TTC549 (cell line): ENCODE data around the gene PCID2.
"Not testable (repeated sequence)": the region's sequence is repeated elsewhere in the genome, so short reads cannot be mapped to it uniquely, and the experiment has no call there.

ENCODE experiments used
- FAIRE-seq: peaks from 2 replicates; lab custom pipeline; 2012; peaks lifted over from hg19 to GRCh38; lab: Jason Lieb, UNC

PCID2 gene

DNA sequence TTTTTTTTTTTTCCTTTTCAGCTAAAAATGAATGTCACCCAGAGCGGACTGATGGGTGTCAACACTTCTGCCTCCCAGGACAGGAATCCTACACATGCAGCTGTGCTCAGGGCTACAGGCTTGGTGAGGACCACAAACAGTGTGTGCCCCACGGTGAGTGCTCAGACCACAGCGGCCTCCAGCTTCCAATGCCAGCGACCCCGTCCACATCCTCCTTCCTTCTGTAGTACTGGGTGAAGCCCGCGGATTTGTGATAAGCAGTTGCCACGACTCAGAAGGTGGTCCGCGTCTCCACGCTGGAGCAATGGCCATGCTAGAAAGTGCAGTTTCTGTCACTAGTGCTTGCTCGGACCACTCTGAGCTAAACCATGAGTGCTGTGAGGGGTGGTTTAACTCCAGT, 44.0 kb downstream of the PCID2 start:
- no peak for FAIRE-seq

DNA sequence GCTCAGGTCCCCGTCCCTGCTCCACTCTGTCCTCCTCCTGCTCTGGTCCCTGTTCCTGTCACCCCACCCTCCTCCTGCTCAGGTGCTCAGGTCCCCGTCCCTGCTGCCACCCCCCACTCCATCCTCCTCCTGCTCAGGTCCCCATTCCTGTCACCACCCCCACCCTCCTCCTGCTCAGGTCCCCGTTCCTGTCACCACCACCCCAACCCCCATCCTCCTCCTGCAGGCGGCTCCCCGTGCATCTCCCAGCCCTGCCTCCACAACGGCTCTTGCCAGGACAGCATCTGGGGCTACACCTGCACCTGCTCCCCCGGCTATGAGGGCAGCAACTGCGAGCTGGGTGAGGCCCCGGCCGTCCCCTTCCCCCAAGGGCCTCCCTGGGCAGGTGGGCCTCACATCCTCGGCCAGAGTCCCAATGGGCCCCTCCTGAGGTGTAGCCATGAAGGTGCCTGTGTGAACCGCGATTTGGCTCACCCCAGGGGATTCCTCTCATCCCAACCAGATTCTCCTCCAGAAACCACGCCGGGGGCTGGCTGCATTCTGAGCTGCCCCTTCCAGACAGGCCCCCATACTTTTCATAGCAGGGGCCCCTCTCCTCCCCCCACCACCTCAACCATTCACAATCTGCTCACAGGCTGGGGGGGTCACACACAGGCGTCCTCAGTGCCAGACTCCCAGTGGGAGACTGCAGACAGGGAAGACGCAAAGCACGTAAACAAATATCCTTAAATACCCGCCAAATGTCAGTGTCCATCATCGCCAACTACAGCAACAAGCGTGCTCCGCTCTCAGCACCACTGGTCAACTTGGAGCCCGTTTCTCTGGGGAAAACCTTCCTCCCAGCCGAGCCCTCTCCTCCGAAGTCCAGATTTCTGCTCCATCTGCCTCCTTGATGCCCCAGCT, 45.4 kb downstream of the PCID2 start:
- FAIRE-seq: no peak

DNA sequence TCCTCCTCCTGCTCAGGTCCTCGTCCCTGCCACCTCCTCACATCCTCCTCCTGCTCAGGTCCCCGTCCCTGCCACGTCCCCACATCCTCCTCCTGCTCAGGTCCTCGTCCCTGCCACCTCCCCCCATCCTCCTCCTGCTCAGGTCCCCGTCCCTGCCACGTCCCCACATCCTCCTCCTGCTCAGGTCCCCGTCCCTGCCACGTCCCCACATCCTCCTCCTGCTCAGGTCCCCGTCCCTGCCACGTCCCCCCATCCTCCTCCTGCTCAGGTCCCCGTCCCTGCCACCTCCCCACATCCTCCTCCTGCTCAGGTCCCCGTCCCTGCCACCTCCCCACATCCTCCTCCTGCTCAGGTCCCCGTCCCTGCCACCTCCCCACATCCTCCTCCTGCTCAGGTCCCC, 46.5 kb downstream of the PCID2 start:
- FAIRE-seq: not testable (repeated sequence)

DNA sequence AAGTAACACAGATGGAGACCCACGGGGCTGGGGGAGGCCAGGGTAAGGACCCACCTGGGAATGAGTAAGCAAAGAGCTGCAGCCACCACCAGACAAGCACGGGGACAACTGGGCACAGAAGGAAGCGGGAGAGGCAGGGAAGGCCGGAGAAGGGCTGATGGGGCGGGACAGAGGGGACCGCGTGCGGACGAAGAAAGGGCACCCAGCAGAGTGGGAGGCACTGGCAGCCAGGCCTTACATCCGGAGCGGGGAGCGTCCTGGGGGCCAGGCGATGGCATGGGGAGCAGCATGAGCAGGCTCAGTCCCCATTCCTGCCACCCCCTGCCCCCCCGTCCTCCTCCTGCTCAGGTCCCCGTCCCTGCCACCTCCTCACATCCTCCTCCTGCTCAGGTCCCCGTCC, 47.0 kb downstream of the PCID2 start:
- FAIRE-seq: no peak

DNA sequence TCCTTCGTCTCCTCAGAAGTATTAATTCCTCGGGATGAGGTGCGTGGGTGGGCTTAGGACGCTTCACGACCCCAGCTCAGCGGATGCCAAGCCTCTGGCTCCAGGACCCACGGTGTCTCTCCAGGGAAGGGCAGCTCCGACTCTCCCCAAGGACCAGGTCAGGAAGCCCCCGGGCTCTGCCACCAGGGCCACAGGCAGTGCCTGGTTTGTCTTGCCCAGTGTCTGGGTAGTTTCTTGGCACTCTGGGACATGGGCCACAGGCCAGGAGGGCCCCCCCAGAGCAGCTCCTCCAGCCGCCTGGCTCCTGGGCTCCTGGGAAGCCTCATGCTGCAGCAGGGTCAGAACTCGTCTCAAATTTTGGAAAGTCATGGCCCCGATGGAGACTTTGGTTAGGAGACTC, 47.5 kb downstream of the PCID2 start:
- FAIRE-seq: no peak

DNA sequence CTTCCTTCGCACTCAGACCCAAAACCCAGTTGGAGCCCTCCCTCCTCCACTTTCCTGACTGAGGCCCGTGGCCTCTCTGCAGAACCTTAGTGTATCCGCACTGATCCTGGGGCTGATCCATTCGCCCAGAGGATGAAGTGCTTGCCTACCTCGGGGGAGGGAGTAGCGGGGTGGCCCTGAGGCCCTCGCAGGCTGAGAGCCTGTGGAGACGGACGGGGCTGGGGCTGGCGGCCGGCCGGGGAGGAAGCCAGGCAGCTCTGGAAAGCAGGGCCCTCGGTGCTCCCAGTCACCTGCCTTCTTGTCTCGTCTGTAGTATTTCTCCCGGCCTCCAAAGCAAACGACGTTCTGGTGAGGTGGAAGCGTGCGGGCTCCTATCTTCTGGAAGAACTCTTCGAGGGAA, 48.8 kb downstream of the PCID2 start:
- no peak for FAIRE-seq

DNA sequence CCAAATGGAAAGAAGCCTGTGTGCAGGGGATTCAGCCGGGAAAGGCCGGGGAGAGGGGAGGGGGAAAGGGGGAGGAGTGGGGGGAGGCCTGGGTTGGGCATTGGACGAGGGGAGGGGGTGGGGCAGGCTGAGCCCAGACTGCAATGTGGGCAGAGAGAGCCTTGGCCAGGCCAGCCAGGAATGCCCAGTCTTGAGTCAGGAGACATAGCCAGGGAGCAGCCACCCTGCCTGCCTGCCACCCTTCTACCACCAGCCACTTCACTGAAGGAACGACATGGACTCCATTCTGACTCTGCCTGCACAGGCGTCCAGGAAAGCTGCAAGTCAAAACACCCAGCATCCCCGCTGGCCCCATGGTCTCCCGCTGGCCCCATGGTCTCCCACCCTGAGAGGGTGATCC, 49.5 kb downstream of the PCID2 start:
- no peak for FAIRE-seq

DNA sequence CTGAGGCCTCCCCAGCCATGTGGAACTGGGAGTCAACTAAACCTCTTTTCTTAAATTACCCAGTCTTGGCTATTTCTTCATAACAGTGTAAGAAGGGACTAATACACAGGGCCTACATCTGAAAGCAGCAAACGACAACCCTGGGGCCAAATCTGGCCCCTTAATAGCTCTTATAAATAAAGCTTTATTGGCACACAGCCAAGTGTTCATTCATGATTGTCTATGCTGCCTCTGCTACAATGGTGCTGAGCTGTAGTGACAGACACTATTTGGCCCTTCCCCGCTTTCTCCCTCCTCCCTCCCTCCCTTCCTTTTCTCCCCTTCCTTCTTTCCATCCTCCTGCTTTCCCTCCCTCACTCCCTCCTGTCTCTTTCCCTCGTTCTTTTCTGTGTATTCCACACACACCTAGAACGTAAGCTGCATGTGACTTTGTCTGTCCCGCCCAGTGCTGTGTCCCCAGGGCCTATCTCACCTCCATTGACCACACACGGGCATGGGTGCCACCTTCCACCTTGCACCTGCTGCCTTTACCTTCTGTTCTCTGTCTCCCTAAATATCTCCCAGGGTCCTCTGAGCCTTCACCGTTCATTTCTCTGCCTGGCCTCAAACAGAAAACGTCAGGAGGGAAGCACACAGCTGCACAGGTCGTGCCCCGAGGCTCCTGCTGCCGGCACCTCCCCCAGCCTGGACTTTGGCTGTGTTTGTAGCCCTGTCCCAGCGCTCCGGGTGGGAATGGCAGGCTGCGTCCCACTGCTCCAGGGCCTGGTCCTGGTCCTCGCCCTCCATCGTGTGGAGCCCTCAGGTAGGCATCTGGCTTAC, 50.3 kb downstream of the PCID2 start, which contains the start of gene PROZ:
PROZ (plus strand) TSS at position 720 of the 819 bp plus-strand sequence; CDS start at position 733, 13 bp downstream.
- no peak for FAIRE-seq

DNA sequence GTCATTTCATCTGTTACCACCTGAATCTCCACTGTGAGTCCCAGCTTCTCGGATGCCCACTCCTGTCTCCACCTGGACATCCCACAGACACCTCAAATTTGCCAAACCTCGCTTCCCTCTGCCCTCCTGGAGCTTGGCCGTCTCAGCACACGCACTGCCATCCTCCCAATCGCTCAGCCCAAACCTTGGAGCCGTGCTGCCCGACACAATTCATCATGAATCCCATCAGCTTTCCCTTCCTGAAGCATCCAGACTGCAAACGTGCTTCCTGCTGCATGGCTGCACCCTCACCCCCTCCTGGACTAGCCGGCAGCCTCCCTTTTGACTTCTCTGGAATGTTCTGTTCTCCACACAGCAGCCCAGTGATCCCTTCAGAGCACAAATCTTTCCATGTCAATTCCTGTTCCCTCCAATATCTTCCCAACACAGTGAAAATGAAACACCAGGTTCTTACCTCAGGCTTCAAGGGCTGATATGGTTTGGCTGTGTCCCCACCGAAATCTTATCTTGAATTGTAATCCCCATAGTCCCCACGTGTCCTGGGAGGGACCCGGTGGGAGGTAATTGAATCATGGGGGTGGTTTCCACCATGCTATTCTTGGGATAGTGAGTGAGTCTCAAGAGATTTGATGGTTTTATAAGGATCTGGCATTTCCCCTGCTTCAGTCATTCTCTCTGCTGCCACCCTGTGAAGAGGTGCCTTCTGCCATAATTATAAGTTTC, 51.1 kb downstream of the PCID2 start:
- FAIRE-seq: no peak

DNA sequence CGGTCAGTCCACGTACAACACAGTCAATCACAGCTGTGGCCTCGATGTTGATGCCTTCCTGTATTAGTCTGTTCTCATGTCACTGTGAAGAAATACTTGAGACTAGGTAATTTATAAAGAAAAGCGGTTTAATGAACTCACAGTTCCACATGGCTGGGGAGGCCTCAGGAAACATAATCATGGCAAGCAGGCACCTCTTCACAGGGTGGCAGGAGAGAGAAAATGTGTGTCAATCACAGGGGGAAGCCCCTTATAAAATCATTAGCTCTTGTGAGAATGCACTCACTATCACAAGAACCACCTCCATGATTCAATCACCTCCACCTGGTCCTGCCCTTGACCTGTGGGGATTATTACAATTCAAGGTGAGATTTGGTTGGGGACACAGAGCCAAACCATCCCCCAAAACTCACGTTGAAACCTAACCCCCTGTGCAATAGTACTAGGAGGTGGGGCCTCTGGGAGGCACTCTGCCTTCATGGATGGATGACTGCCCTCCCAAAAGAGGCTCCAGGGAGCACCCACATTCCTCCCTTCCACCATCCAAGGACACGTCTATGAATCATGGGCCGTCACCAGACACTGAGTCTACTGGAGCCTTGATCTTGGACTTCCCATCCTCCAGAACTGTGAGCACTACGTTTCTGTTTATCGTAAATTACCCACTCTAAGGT, 52.4 kb downstream of the PCID2 start:
- no peak for FAIRE-seq

DNA sequence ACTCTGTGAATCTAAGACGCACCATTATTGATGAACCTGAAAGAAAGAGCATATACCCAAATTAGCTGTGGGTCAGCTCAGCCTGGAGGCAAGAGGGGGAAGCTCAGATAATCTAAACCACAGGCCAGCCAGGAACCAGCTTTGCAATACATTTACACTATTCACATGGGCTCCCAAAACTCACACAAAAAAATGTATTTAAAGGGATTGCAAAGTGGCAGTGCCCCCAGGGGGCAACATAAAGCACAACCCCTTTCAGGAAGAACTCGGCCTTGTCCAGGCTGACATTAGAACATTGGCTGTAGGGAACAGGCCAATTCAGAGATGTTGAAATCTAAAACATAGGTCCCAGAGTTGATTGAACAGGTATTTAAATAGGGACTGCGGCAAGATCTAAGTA, 53.3 kb downstream of the PCID2 start:
- no peak for FAIRE-seq

DNA sequence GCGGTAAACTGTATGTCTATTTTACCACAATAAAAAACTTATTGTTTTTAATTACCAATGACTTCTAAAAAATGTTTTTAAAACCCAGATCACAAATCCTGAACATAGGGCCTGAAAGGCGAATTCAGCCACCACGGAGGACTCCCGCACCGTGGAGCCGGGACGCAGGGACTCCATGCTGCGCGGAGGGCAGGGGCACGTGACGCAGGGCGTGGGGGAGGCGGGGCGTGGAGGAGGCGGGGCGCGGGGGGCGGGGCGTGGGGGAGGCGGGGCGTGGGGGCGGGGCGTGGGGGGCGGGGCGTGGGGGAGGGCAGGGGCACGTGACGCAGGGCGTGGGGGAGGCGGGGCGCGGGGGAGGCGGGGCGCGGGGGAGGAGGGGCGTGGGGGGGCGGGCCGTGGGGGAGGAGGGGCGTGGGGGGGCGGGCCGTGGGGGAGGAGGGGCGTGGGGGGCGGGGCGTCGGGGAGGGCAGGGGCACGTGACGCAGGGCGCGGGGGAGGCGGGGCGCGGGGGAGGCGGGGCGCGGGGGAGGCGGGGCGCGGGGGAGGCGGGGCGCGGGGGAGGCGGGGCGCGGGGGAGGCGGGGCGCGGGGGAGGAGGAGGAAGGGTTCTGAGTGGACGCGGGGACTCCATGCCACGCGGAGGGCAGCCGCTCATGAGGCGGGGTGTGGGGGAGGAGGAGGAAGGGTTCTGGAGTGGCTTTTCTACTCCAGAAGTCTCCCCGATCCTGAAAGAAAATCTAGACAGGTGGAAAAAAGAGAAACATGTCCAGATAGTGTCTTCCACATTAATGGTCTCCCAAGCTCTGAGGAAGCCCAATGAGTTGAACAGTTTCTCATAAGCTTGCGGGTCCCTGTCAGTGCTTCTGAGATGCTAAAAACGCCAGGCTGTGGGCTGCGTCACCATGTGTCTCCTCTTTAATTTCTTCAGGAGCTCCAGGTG, 54.4 kb downstream of the PCID2 start:
- no peak for FAIRE-seq

DNA sequence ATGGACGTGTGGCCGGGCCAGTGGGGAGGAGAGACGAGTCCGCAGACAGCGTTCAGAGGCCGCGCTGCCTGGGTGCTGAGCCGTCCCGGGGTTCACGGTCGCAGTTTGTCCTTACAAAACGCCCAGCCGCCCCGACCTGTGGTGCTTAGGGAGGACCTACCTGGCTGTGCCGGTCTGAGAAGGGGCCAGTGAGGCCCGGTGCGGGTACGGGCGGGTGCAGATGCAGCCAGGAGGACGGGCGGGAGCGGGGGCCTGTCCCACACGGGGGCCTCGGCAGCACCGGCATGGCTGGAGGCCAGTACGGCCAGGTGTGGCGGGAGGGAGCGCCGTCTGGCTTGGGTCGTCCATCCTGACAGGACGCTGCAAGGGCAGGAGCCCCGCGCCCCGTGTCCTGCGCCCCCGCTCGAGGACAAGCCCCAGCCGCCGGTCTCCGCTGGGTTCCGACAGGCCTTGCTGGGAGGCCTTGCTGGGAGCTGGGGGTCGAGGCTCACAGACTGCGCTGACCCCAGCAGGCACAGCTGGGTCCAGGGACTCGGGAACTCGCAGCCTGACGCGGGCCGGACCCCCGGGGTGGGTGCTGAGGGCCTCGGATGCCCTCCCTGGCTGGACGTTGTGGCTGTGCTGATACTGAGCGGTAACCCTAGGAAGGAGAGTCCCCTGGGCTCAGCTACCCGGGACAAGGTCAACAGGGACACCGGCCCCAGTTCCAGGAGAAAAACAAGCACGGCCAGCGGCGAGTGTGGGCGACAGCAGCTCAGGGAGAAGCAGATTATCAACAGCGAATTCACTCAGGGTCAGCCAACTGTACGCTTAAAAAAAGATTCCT, 55.3 kb downstream of the PCID2 start:
- no peak for FAIRE-seq

DNA sequence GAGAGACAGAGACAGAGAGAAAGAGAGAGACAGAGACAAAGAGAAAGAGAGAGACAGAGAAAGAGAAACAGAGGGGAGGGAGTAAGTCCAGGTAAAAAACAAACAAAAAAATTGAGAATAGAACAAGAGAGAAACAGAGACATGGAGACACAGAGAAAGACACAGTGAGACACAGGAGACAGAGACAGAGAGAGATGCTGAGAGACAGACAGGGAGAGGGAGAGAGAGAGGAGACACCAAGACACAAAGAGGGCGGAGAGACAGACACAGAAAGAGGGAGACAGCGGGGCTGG, 55.8 kb downstream of the PCID2 start:
- no peak for FAIRE-seq

DNA sequence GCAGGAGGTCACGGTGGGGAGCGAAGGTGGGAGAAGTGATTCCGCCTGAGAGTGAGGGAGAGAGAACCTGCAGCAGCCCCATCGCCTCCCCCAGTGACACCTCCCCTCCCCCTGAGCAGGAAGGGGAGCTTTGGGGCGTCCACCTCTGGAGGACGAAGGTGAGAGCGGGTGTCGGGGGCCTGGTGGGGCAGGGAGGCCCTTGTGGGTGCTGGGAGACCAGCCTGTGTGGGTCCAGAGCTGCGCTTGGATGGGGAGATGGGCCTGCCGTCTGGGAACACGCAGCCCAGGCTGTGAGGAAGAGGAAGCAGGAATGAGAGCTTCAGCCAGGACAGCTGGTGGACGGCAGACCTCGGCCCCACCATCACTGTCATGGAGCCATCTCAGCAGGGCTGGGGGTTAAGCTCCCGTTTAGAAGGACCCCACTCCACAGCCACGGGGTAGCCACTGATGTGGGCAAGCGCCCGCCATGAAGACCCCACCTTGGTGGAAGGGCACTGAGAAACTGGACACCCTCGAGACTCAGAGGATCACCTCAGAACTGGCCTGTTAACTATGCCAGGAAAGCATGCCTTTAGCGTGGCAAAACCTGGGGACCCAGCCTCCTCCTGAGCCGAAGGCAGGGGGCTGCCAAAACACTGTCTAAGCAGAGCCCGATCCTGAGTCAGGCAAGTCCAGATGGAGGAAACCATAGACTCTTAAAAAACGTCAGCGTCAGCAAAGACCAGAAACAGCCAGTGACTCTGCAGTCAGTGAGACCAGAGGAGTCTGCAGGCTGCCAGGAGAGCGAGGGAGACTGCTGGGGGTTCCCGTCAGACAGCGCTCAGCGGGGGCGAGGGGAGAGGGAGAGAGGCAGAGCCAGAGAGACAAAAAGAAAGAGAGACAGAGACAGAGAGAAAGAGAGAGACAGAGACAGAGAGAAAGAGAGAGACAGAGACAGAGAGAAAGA, 56.5 kb downstream of the PCID2 start:
- FAIRE-seq: no peak

DNA sequence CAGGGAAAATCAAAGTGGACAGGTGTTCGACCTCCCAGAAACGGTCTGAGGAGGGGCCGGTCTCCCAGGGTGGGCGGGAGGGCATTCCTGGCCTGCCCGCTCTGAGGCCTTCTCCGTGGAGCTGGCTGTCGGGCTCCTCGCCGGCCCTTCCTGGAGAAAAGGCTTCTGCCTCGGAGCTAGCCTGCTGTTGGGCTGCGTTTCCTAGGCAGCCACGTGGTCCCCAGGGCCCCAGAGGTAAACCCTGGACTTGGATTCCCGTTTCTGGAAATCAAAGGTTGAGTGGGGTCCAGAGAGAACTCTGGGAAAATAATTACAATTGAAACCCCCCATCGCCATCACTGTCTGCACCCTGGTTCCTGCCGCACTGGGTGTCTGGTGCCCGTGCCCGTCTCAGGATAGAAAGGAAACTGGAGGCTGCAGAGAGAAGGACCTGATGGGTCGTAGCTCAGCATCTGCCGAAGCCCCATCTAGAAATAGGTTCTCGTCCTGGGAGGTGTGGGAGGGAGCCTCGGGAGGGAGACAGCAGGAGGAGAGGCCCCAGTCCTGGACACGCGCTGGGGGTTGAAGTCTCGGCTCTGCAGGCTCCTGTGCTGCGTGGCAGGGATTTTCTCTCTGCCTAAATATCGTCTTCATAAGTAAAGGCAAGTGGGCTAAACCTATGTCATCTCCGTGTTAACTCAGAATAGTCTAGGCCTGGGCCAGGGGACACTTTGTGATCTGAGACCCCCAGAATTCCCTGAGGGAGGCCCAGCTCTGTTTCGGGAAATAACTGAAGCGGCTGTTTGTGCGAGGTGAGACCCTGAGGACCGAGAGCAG, 57.7 kb downstream of the PCID2 start:
- FAIRE-seq: no peak

DNA sequence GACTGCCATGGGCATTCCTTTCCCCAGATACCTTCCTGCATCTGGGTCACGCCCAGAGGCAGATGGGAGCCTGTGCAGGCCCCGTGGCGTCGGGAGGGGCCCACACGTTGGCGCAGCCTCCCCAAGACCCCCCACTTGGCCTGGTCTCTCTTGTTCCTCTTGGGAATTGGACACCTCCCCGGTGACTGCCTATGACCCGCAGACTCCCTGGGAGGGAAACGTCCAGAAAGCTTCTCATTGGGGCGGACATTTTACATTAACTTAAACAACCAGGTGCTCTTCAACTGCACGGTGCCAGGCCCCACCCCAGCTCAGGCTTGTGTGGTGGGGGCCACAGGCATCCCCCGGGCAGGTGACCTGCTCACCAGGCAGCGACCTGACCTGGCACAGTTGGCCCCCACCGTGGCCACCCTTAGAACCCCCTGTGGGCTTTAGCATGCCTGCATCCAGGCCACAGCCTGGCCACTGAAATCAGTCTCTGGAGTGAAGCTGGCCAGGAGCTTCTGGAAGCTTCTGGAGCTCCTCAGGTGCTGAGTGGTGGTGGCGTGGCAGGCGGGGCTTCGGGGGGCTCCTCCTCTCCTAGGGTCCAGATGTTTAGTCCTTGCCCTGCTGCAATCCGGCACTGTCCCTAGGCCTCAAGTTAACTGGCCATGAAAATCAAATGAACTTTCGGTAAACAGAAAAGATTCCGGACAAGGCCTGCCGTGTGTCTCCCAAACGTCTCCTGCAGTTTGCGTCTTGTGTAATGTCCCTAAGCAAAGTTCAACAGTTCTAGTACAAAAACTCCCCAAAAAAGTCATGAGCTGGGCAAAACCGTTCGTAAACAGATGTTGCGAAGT, 58.5 kb downstream of the PCID2 start:
- FAIRE-seq: no peak
